ENCODE measurements around the gene PDHA2.
"Not testable (repeated sequence)": the region's sequence is repeated elsewhere in the genome, so short reads cannot be mapped to it uniquely, and the experiment has no call there.

PDHA2 gene

GRCh38 chr4:95839891-95840290, at the start of gene PDHA2:
TSS of gene PDHA2 (plus strand) at chr4:95840093. CDS start at chr4:95840151, 58 bp downstream.
- no peak for DNase-seq (ENCODE audit: low read depth)

DNA sequence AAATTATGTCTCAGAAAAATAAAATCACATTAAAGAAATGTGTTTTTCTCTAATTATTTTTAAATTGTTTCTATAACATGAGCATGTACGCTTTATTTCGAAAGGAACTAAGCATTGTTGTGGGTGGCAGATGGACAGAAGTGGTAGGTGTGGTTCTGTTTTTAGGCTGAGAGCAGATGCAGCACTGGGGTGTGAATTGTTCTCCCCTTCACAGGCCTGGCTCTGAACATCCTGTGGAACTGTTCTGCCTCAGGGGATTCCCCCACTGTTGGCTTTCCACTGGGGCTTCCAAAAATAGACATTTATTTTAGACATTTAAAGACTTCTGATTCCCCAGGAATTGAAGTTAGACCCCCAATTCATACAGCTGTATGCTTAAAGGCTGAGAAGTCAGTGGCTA, 41.9 kb upstream of the PDHA2 start:
- no peak for DNase-seq (ENCODE audit: low read depth)

- no peak for DNase-seq (ENCODE audit: low read depth)
These were observed 41.2 kb upstream of the PDHA2 start for GRCh38 chr4:95798727-95799126.

DNA sequence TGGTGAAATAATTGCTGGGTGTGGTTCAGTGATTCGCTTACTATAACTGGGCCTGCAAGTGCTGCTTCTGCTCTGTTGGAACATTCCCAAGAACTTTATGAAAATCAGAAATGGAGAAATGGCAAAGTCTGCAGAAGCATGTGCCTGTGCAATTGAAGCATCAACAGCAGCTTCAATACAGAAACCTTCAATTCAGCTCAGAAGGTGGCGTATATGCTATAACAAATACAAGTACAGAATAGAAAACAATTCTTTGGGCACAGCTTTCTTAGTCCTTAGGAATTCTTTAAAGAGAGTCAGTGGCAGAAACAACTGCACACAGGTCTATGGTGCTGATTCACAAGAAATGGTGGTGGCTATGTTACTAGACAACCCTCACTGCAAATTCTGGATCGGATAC, 18.0 kb upstream of the PDHA2 start:
- DNase-seq (ENCODE audit: low read depth) = no peak

DNA sequence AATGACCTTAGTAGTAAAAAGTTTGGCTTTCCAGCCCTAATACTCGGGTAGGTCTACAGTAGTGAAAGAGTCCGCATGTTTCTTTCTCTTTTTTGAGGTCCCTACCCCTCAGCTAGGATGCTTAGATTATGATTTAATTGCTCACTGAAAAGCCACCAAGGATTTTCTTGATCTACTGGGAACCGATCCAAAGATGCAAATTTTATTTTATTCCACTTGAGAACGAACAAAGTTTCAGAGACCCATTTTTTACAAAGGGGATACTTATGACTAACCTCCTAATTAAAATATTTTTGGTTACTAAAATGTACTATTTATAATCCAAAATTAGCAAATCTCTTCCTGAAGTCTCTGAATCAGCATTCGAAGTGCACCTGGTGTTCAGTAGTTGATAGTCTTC, 14.3 kb upstream of the PDHA2 start:
- no peak for DNase-seq (ENCODE audit: low read depth)

DNA sequence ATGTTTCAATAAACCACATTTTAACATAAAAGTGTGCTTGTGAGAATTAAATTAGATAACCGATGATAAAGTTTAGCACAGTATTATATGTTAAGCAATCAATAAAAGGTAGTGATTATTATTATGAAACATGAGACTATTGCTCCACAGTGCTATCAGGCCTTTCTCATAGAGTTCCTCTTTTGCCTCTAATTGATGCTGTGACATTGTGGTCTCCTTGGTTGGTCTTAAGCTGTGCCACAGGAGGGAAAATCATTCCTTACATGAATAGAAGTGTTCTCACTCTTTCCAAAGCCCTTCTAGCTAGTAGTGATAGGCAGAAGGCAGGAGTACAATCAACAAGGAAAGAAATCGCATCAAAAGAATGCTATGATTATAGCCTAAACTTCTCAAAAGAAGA, 9.2 kb upstream of the PDHA2 start:
- no peak for DNase-seq (ENCODE audit: low read depth)

DNA sequence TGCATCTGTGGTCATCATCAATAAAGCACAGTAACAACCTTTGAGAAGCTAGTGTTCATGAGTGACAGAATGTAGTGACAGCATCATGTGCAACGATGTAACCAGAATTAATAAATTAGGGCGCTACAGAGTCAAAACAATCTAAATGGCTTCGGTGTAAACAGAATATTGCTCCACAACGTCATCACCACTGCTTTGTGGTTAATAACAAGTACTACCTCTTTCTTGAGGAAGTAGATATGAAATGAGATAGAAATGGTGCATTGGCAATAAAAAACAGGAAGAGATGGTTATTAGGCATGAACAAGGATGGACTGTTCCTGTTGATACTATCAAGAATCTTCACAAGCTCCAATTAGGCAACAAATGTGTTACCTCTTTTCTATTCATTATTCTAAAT, 8.7 kb upstream of the PDHA2 start:
- no peak for DNase-seq (ENCODE audit: low read depth)

- no peak for DNase-seq (ENCODE audit: low read depth)
These were observed 6.1 kb upstream of the PDHA2 start for GRCh38 chr4:95833711-95834194.

- DNase-seq (ENCODE audit: low read depth) = no peak
These were observed 4.2 kb upstream of the PDHA2 start for GRCh38 chr4:95835672-95836071.

DNA sequence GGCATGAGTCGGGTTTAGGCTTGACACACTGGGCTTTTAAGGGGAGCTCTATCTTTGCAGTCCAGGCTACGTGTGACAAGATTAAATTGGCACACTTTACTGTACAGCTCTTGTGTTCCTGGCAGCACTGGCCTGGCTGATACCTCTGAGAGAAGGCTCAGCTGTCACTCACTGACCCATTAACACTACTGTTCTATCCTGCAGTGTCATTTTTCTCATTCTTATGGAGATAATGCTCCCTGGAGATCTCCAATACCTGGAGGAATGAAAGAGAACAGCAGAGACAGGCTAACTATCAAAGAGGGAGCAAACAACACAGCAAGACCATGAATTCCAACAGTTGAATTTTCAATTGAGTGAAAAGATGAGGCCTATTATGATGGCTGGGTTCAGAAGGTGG, 1.7 kb upstream of the PDHA2 start:
- DNase-seq (ENCODE audit: low read depth) = no peak

DNA sequence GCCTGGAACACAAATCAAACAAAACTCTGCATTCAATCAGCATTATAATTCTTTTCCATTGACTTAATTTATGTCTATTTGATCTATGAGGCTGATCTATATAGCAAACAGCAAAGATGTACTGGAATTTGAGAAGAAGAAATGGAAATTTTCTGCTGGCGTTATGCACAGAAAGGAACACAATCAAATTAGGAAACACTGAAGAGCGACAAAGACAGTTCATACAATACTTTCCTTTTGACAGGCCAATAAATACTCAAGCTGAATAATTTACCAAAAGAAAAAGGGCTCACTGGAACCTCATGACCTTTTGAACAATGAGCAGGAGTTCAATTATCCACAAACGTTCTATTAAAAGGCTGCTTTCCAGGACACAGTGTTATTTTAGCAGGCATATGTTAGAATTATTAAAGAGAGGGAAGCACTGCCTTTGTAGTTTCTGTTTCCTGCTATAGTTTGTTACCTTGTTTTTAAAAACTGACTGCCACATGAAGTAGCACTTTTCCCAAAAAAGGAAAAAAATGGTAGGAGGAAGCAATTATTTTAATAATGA, 8.1 kb downstream of the PDHA2 start:
- DNase-seq (ENCODE audit: low read depth) = no peak

DNA sequence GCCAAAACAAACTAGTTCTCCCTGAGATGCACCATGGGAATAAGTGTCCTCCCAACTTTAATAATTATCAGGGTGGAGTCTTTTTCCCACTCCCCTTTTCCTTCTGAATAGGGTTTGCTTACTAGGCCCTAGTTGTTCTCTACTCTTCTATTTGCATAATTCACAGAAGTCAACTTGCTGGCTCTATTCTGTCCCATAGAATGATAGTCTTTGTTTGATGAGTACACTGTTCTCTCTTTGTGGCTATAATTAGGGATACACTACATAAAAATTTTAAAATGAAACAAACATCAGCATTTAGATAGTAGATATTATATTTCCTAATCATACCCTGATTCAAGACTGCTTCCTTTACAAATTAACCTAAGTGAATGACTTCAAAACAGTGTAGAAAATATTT, 10.3 kb downstream of the PDHA2 start:
- DNase-seq (ENCODE audit: low read depth) = no peak

GRCh38 chr4:95857761-95858160, 17.9 kb downstream of the PDHA2 start:
- no peak for DNase-seq (ENCODE audit: low read depth)

- DNase-seq (ENCODE audit: low read depth) = no peak
These were observed 28.0 kb downstream of the PDHA2 start for GRCh38 chr4:95867919-95868318.

DNA sequence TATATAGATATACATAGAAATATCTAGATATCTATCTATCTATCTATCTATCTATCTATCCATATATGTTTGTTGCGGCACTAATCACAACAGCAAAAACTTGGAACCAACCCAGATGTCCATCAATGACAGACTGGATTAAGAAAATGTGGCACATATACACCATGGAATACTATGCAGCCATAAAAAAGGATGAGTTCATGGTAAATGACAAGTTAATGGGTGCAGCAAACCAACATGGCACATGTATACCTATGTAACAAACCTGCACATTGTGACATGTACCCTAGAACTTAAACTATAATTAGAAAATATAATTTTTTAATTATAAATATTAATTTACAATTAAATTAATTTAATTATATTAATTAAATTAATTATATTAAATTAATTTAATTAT, 29.5 kb downstream of the PDHA2 start:
- not testable (repeated sequence) for DNase-seq (ENCODE audit: low read depth)

DNA sequence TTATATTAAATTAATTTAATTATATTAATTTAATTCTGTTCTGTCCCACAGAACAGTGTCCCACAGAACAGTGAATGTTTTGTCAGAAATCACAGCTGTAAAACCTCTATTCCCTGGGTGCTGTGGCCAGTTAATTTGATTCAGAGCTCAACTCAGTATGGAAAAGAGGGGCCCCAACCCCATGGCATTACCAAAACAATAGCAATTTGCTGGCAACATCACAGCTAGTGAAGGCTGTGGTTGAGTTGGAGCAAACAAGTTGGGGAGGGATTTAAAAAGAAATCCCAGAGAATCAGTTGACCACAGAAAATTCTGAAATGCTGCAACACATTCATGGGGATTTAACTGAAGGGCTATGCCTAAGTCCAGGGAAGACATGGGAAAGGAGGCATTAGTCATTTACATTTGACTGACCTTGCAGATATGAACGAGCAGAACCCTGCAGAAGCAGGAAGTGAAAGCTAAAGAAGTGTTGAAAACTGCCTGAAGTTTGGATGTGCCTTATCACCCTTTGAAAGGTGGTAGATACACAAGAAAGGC, 30.1 kb downstream of the PDHA2 start:
- no peak for DNase-seq (ENCODE audit: low read depth)

DNA sequence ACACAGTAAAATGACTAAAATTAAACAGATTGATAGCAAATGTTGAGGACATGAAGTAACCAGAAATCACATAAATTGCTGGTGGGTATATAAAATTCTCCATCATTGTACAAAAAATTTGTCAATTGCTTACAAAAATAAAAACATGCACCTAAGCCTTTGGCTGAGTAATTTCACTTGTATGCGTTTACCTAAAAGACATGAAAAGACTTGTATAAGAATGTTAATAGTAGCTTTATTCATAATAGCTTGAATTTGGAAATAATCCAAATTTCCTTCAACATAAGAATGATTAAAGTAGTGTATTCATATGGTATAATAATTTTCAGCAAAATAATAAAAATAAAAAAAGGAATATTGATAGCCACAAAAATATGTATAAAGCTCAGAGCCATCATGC, 37.7 kb downstream of the PDHA2 start:
- no peak for DNase-seq (ENCODE audit: low read depth)

- DNase-seq (ENCODE audit: low read depth) = no peak
These were observed 47.7 kb downstream of the PDHA2 start for GRCh38 chr4:95887551-95887950.

- DNase-seq (ENCODE audit: low read depth) = no peak
These were observed 49.8 kb downstream of the PDHA2 start for GRCh38 chr4:95889662-95890061.
